RWPE2 (cell line): Measurements from ENCODE around the gene APCDD1L.

Experiments
- ATAC-seq: fragments of 200-7000 bp; cut with Tn5 transposase; 3 replicates; pipeline ENCODE4 v1.9.1; 2021; ENCODE audit warnings: low read depth
- DNase-seq: peaks from one replicate; pipeline ENCODE4 v3.0.0-alpha.2; 2020; ENCODE audit warnings: low spot score
- H3K27ac ChIP-seq: fragments of 450-650 bp; 2 replicates; pipeline ENCODE4 v1.5.1; 2017; ENCODE audit warnings: mild to moderate bottlenecking; ENCODE audit not compliant: poor library complexity, severe bottlenecking
- H3K27me3 ChIP-seq: fragments of 250-450 bp; sonication (Bioruptor Pico); 2 replicates; pipeline ENCODE4 v1.5.1; 2021; ENCODE audit warnings: mild to moderate bottlenecking, moderate library complexity; ENCODE audit not compliant: insufficient read depth, poor library complexity, severe bottlenecking
- H3K36me3 ChIP-seq: fragments of 250-450 bp; sonication (Bioruptor Pico); 2 replicates; pipeline ENCODE4 v1.5.1; 2020; ENCODE audit warnings: low read depth, mild to moderate bottlenecking, moderate library complexity
- H3K4me1 ChIP-seq: fragments of 250-450 bp; sonication (Bioruptor Pico); 2 replicates; pipeline ENCODE4 v1.5.1; 2021; ENCODE audit warnings: mild to moderate bottlenecking, moderate library complexity; ENCODE audit not compliant: insufficient read depth, poor library complexity, severe bottlenecking
- H3K4me3 ChIP-seq: fragments of 250-450 bp; sonication (Bioruptor Pico); 2 replicates; pipeline ENCODE4 v1.5.1; 2021; ENCODE audit warnings: mild to moderate bottlenecking, moderate library complexity; ENCODE audit not compliant: severe bottlenecking
- H3K9me3 ChIP-seq: fragments of 250-450 bp; sonication (Bioruptor Pico); 2 replicates; pipeline ENCODE4 v1.5.1; 2021; ENCODE audit warnings: mild to moderate bottlenecking, moderate library complexity; ENCODE audit not compliant: severe bottlenecking
- CTCF ChIP-seq: fragments of 450-650 bp; IDR thresholded peaks from one replicate; pipeline ENCODE4 v1.5.1; 2017; ENCODE audit warnings: mild to moderate bottlenecking, moderate library complexity; ENCODE audit not compliant: poor library complexity, severe bottlenecking

Gene APCDD1L

GRCh38 chr20:58466729-58467571 is 48.2 kb downstream of the APCDD1L start:
- ATAC-seq (no peak), DNase-seq (peak; percentile 84)
- no peak for TF ChIP-seq CTCF
- no peaks in the 10 kb centered on the region for H3K36me3 ChIP-seq
- H3K4me3 ChIP-seq = no peak overlapping the region
- no peaks in the 10 kb centered on the region for H3K27me3 ChIP-seq
- no peak overlapping the region for H3K27ac ChIP-seq
- H3K4me1 ChIP-seq = peaks cover 8% of the 10 kb centered on the region
- no peaks in the 10 kb centered on the region for H3K9me3 ChIP-seq

DNA sequence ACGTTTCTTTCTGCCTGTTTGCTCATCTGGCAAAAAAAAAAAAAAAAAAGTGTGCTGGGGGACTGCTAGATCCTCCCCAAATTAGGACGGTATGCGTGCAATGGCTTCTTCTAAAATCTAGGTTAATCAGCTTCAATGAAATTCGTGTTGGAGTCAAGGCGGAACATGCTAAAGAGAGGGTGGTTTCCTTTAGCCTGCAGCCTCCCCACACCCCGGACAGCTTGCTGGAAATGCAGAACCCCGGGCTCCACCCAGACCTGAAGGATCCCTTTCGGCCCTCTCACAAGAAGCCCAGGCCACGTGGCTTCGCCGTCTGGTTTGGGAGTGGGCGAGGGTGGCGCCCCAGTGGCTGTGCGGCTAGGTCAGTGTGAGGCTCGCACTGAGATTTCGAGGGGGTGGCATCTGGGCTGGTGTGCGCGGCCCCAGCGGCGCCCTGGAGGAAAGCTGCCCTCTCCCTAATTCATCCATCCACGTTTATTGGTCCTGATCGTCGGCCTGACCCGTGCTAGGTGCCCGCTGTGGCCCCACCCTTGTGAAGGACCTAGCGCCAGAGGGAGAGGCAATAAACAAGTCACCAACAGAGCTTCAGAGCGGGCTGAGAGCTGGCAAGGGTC is 49.0 kb downstream of the APCDD1L start:
- Histone ChIP-seq H3K27me3 (no peaks in the 10 kb centered on the region), H3K27ac (no peak overlapping the region), H3K4me3 (no peak overlapping the region), H3K4me1 (peaks cover 16% of the 10 kb centered on the region), H3K36me3 (no peaks in the 10 kb centered on the region), H3K9me3 (no peaks in the 10 kb centered on the region)
- DNase-seq (peak; percentile 79), ATAC-seq (no peak)
- TF ChIP-seq CTCF = no peak

- Histone ChIP-seq H3K27me3 (no peaks in the 10 kb centered on the region), H3K9me3 (no peaks in the 10 kb centered on the region), H3K36me3 (no peaks in the 10 kb centered on the region), H3K27ac (no peak overlapping the region), H3K4me1 (peaks cover 17% of the 10 kb centered on the region), H3K4me3 (no peak overlapping the region)
- ATAC-seq = no peak
- DNase-seq = peak; percentile 70
- no peak for TF ChIP-seq CTCF
Measured at GRCh38 chr20:58464838-58465237, 50.4 kb downstream of the APCDD1L start.

GRCh38 chr20:58463256-58463655 is 51.9 kb downstream of the APCDD1L start:
- TF ChIP-seq CTCF = no peak
- Histone ChIP-seq H3K4me3 (no peak overlapping the region), H3K4me1 (peaks cover 24% of the 10 kb centered on the region), H3K36me3 (no peaks in the 10 kb centered on the region), H3K27me3 (no peaks in the 10 kb centered on the region), H3K9me3 (no peaks in the 10 kb centered on the region), H3K27ac (peak overlapping the region; percentile 93)
- ATAC-seq (no peak), DNase-seq (no peak)

GRCh38 chr20:58461899-58462298 is 53.3 kb downstream of the APCDD1L start:
- DNase-seq (peak; percentile 98), ATAC-seq (peak; percentile 89)
- TF ChIP-seq CTCF = no peak
- Histone ChIP-seq H3K4me1 (peaks cover 29% of the 10 kb centered on the region), H3K27me3 (no peaks in the 10 kb centered on the region), H3K36me3 (no peaks in the 10 kb centered on the region), H3K27ac (peak overlapping the region; percentile 93), H3K9me3 (no peaks in the 10 kb centered on the region), H3K4me3 (no peak overlapping the region)
